Activated CD4-positive, alpha-beta T cell treated with anti-CD3 and anti-CD28 coated beads, Interleukin-2, amount 50 U/mL, for 16 hours (primary cell): ENCODE results near the gene DLG2.
"Not testable (repeated sequence)": the region's sequence is repeated elsewhere in the genome, so short reads cannot be mapped to it uniquely, and the experiment has no call there.

Experiments
- DNase-seq: peaks from one replicate; pipeline ENCODE4 v3.0.0-alpha.2; 2020

DLG2 gene

GRCh38 chr11:85627332-85627997 is at the start of gene DLG2:
DLG2 (minus strand) TSS chr11:85627344.
- DNase-seq: peak; percentile 15

GRCh38 chr11:85673393-85673792 is 46.2 kb upstream of the DLG2 start:
- DNase-seq: peak; percentile 59

GRCh38 chr11:85672105-85672902 is 45.2 kb upstream of the DLG2 start:
- DNase-seq: no peak

- not testable (repeated sequence) for DNase-seq
Observed at GRCh38 chr11:85670949-85671663, 44.0 kb upstream of the DLG2 start.

GRCh38 chr11:85668157-85668556 is 41.0 kb upstream of the DLG2 start:
- no peak for DNase-seq

GRCh38 chr11:85666687-85667086 is 39.5 kb upstream of the DLG2 start:
- DNase-seq: no peak

- no peak for DNase-seq
Observed at GRCh38 chr11:85665733-85666132, 38.6 kb upstream of the DLG2 start.

- peak; percentile 98 for DNase-seq
Observed at GRCh38 chr11:85664615-85665481, 37.7 kb upstream of the DLG2 start, which contains the start of gene CREBZF. CREBZF (minus strand) TSS chr11:85665129; CDS start chr11:85664875, 254 bp downstream.

GRCh38 chr11:85663753-85664614 is 36.8 kb upstream of the DLG2 start:
- peak; percentile 87 for DNase-seq

- DNase-seq: peak; percentile 42
Observed at GRCh38 chr11:85663080-85663752, 36.1 kb upstream of the DLG2 start.

- DNase-seq: no peak
Observed at GRCh38 chr11:85661972-85662664, 35.0 kb upstream of the DLG2 start.

GRCh38 chr11:85658180-85658579 is 31.0 kb upstream of the DLG2 start:
- DNase-seq: no peak

- DNase-seq: no peak
Observed at GRCh38 chr11:85656777-85657176, 29.6 kb upstream of the DLG2 start.

GRCh38 chr11:85654343-85654742 is 27.2 kb upstream of the DLG2 start:
- DNase-seq: not testable (repeated sequence)

- DNase-seq: no peak
Observed at GRCh38 chr11:85652786-85653447, 25.8 kb upstream of the DLG2 start.

- no peak for DNase-seq
Observed at GRCh38 chr11:85651118-85651517, 24.0 kb upstream of the DLG2 start.

- peak; percentile 94 for DNase-seq
Observed at GRCh38 chr11:85647604-85648299, 20.6 kb upstream of the DLG2 start, which contains the start of gene TMEM126A. TMEM126A (plus strand) TSS chr11:85647967; CDS start chr11:85650256, 2,289 bp downstream.

- no peak for DNase-seq
Observed at GRCh38 chr11:85647078-85647477, 19.9 kb upstream of the DLG2 start.

- no peak for DNase-seq
Observed at GRCh38 chr11:85643191-85643614, 16.1 kb upstream of the DLG2 start.
